GM21723 (cell line): Measurements from ENCODE around the gene ZNF90.
"Not testable (repeated sequence)": the region's sequence is repeated elsewhere in the genome, so short reads cannot be mapped to it uniquely, and the experiment has no call there.

Experiments
- ATAC-seq: cut with Tn5 transposase; IDR thresholded peaks from one replicate; pipeline ENCODE4 v1.9.1; 2021; ENCODE audit warnings: mild to moderate bottlenecking, moderate library complexity; ENCODE audit not compliant: unreplicated experiment

ZNF90 gene

GRCh38 chr19:20102097-20102496, 24.3 kb downstream of the ZNF90 start:
- no peak for ATAC-seq

GRCh38 chr19:20103091-20103740, 25.4 kb downstream of the ZNF90 start:
- ATAC-seq, result no peak

- ATAC-seq, result no peak
Measured at GRCh38 chr19:20107301-20107700, 29.5 kb downstream of the ZNF90 start.

GRCh38 chr19:20118064-20118839, 40.5 kb downstream of the ZNF90 start:
- ATAC-seq, result not testable (repeated sequence)

- no peak for ATAC-seq
Measured at GRCh38 chr19:20124879-20125278, 47.1 kb downstream of the ZNF90 start.

GRCh38 chr19:20132933-20133332, 55.1 kb downstream of the ZNF90 start:
- not testable (repeated sequence) for ATAC-seq

- ATAC-seq, result not testable (repeated sequence)
Measured at GRCh38 chr19:20137714-20138113, 59.9 kb downstream of the ZNF90 start.

GRCh38 chr19:20151617-20152145, 73.9 kb downstream of the ZNF90 start:
- no peak for ATAC-seq

GRCh38 chr19:20152506-20152905, 74.7 kb downstream of the ZNF90 start:
- not testable (repeated sequence) for ATAC-seq

- ATAC-seq, result no peak
Measured at GRCh38 chr19:20153281-20153680, 75.5 kb downstream of the ZNF90 start.

GRCh38 chr19:20154636-20155035, 76.8 kb downstream of the ZNF90 start:
- ATAC-seq, result no peak

- ATAC-seq, result no peak
Measured at GRCh38 chr19:20162821-20163220, 85.0 kb downstream of the ZNF90 start.

- no peak for ATAC-seq
Measured at GRCh38 chr19:20164456-20164855, 86.7 kb downstream of the ZNF90 start.

GRCh38 chr19:20165971-20166592, 88.3 kb downstream of the ZNF90 start:
- ATAC-seq, result no peak

GRCh38 chr19:20167020-20167644, 89.3 kb downstream of the ZNF90 start, which contains the start of gene ZNF486:
Gene ZNF486, plus strand, starts transcription at chr19:20167214. Its CDS starts 117 bp downstream, at chr19:20167331.
- peak; percentile 89 for ATAC-seq

- no peak for ATAC-seq
Measured at GRCh38 chr19:20167651-20168122, 89.9 kb downstream of the ZNF90 start.
